K562 (cell line): ENCODE results near the gene NR1D1. TPM values are rescaled to one million over a fixed set of nuclear protein-coding genes. Genes with fewer than 3 reads are reported as not detected.
A peak's percentile ranks its signal among the peaks of the same experiment; 100 is the strongest.

Experiments
- CAMTA2 ChIP-seq: fragments of 250-450 bp; sonication (Bioruptor Pico); conservative IDR thresholded peaks from 2 replicates; pipeline ENCODE4 v1.5.1; 2022
- DMBX1 ChIP-seq: fragments of 250-450 bp; sonication (Bioruptor Pico); IDR thresholded peaks from 2 replicates; pipeline ENCODE4 v1.8.0; 2022; ENCODE audit warnings: inconsistent platforms, mild to moderate bottlenecking, moderate library complexity, borderline replicate concordance
- HEY1 ChIP-seq: fragments of 250-450 bp; sonication (Bioruptor Pico); IDR thresholded peaks from 2 replicates; pipeline ENCODE4 v1.5.0; 2020; ENCODE audit warnings: mild to moderate bottlenecking, moderate library complexity, borderline replicate concordance
- MECOM ChIP-seq: fragments of 250-450 bp; sonication (Bioruptor Pico); IDR thresholded peaks from 2 replicates; pipeline ENCODE4 v1.8.0; 2022; ENCODE audit warnings: inconsistent platforms
- MTA2 ChIP-seq: fragments of 450-650 bp; IDR thresholded peaks from 2 replicates; pipeline ENCODE4 v1.6.1; 2016; ENCODE audit warnings: low read depth
- NR2C1 ChIP-seq, 2 experiments: fragments of 450-650 bp; IDR thresholded peaks; 2 replicates each; pipeline ENCODE4 v1.6.1; 2017; ENCODE audit warnings: mild to moderate bottlenecking in 2 of 2, antibody characterized with exemption in 1 of 2, inconsistent platforms in 1 of 2, missing compliant biosample characterization in 1 of 2, missing genetic modification characterization in 1 of 2
- RBM14 ChIP-seq: fragments of 200-400 bp; formaldehyde crosslinking; IDR thresholded peaks from 2 replicates; pipeline ENCODE4 v1.6.1; 2018; ENCODE audit warnings: low read depth, mild to moderate bottlenecking, low read length, moderate library complexity, borderline replicate concordance; ENCODE audit not compliant: insufficient read depth
- RFX7 ChIP-seq: fragments of 250-450 bp; sonication (Bioruptor Pico); IDR thresholded peaks from 2 replicates; pipeline ENCODE4 v1.5.1; 2021; ENCODE audit warnings: mild to moderate bottlenecking
- SREBF1 ChIP-seq: fragments of 150-350 bp; IDR thresholded peaks from 2 replicates; pipeline ENCODE4 v1.6.1; 2014; ENCODE audit warnings: antibody characterized with exemption, low read depth, low read length, borderline replicate concordance
- YBX1 ChIP-seq: fragments of 450-650 bp; IDR thresholded peaks from 2 replicates; pipeline ENCODE4 v1.7.1; 2016; ENCODE audit warnings: mild to moderate bottlenecking
- ZBTB8A ChIP-seq: fragments of 450-650 bp; IDR thresholded peaks from 2 replicates; pipeline ENCODE4 v1.6.1; 2018; ENCODE audit warnings: mild to moderate bottlenecking, moderate library complexity; ENCODE audit not compliant: partially characterized antibody
- ZNF3 ChIP-seq: fragments of 250-450 bp; sonication (Bioruptor Pico); IDR thresholded peaks from 2 replicates; pipeline ENCODE4 v1.5.0; 2021; ENCODE audit warnings: mild to moderate bottlenecking, moderate library complexity
- ZNF589 ChIP-seq: fragments of 200-800 bp; sonication (Bioruptor generic); IDR thresholded peaks from 2 replicates; pipeline ENCODE4 v1.6.1; 2016; ENCODE audit warnings: low read depth, missing genetic modification characterization, missing compliant biosample characterization
- ZNF695 ChIP-seq: fragments of 450-650 bp; formaldehyde crosslinking; IDR thresholded peaks from 2 replicates; pipeline ENCODE4 v1.4.0; 2020; ENCODE audit warnings: mild to moderate bottlenecking, moderate library complexity
- polyA plus RNA-seq, 8 experiments: library from polyadenylated mRNA; depleted of rRNA in 4 of 8; stranded (reverse) in 5 of 8; unstranded in 3 of 8; fragments of >200 nt; fragmentation: Nextera tagmentation in 2 of 8; fragmentation: Illumina TruSeq in 1 of 8; extraction: Ambion mirVana in 2 of 8; extraction: Trizol in 1 of 8; gene quantifications; 2 replicates each; pipeline versions ENCODE4 v1.2.1 to v1.2.3, GENCODE V29; 2011 to 2014; ENCODE audit warnings: inconsistent platforms in 1 of 8, missing spikeins in 1 of 8
- total RNA-seq, 7 experiments: library from RNA; depleted of rRNA in 6 of 7; stranded (reverse); fragments of >200 nt in 6 of 7; fragmentation: Illumina TruSeq in 2 of 7; extraction: Trizol in 2 of 7; gene quantifications; 2 replicates each; pipeline versions ENCODE4 v1.2.1 to v1.2.3, GENCODE V29; 2011 to 2021; ENCODE audit warnings: low replicate concordance in 1 of 7
- TF ChIP-seq, protein P1 (sequence below), 2 experiments: fragments of 450-650 bp in 1 of 2; sonication (generic) in 1 of 2; formaldehyde crosslinking; conservative IDR thresholded peaks; 2 replicates each; pipeline versions ENCODE4 v1.4.0 to v1.8.1; 2020 to 2022; ENCODE audit warnings: mild to moderate bottlenecking in 1 of 2, missing genetic modification reagents in 1 of 2
- TF ChIP-seq, protein P2 (sequence below): fragments of 250-450 bp; sonication (Bioruptor Pico); IDR thresholded peaks from 2 replicates; pipeline ENCODE4 v1.8.0; 2022; ENCODE audit warnings: moderate library complexity, mild to moderate bottlenecking, inconsistent platforms
- TF ChIP-seq, protein P3 (sequence below): fragments of 200-800 bp; sonication (Bioruptor generic); IDR thresholded peaks from 2 replicates; pipeline ENCODE4 v1.6.1; 2017; ENCODE audit warnings: missing genetic modification characterization, missing compliant biosample characterization
- TF ChIP-seq, protein P4 (sequence below): fragments of 250-450 bp; sonication (Bioruptor Pico); IDR thresholded peaks from 2 replicates; pipeline ENCODE4 v1.4.0; 2020; ENCODE audit warnings: mild to moderate bottlenecking, moderate library complexity, borderline replicate concordance

The NR1D1 gene
- total and polyA plus RNA-seq, 9 of the 15 experiments (the other 6 are each of a cell fraction or from before 2014, with no cell fraction given), result 0.25 to 7.7 (median 0.65) TPM

DNA sequence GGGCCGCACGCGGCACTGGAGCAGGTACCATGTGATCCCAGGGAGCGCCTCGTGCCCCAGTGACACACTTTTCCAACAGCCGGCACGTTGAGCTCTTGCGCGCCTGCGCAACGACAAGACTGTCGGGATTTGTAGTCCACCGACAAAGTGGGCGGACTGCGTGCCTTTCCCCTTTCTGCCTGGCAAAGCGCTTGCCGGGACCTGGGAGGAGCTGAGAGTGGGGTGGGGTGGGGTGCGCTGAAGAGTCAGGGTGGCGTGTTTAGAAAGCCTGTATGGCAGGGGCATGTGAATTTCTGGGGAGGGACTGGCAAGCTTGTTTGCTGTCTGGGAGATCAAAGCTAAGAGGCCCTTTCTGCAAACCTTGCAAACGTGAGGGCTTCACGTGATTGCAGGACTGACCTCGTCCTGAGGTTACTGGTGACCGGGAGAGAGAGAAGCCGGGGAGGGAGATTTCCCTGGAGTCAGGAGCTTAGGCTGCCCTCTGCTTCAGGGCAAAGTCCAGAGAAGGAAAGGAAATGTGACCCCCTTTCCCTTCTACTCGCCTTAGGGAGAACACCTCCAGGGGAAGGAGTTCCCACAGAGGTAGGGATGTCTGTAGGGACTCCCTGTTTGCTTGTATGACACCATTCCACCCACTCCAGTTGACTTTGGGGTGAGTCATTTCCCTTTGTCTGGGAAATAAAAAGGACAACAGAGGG, 429 bp upstream of the NR1D1 start (continued):
- TF ChIP-seq, protein P1, sequence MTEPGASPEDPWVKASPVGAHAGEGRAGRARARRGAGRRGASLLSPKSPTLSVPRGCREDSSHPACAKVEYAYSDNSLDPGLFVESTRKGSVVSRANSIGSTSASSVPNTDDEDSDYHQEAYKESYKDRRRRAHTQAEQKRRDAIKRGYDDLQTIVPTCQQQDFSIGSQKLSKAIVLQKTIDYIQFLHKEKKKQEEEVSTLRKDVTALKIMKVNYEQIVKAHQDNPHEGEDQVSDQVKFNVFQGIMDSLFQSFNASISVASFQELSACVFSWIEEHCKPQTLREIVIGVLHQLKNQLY (CRISPR knock-in tag; conservative IDR thresholded peaks at IDR 0.05), result 0 out of 4 replicates have a peak, but pooled peaks of 1 of the 2 experiments have one; percentile 49
- TF ChIP-seq NR2C1 (IDR thresholded peaks at IDR 0.05) (no peak; the same call in 1 of the 2 replicates), NR2C1 (tag; IDR thresholded peaks at IDR 0.05) (peak; percentile 69), SREBF1 (0 out of 2 replicates have a peak, but pooled peaks have one; percentile 47), MECOM (CRISPR knock-in tag) (no peak), RBM14 (no peak), ZNF3 (CRISPR knock-in tag) (no peak), CAMTA2 (CRISPR knock-in tag) (no peak), ZNF695 (no peak), RFX7 (no peak), ZBTB8A (no peak), HEY1 (no peak), MTA2 (no peak), YBX1 (no peak), ZNF589 (CRISPR knock-in tag) (no peak; the same call in 1 of the 2 replicates), DMBX1 (CRISPR knock-in tag) (no peak)
- TF ChIP-seq, protein P2, sequence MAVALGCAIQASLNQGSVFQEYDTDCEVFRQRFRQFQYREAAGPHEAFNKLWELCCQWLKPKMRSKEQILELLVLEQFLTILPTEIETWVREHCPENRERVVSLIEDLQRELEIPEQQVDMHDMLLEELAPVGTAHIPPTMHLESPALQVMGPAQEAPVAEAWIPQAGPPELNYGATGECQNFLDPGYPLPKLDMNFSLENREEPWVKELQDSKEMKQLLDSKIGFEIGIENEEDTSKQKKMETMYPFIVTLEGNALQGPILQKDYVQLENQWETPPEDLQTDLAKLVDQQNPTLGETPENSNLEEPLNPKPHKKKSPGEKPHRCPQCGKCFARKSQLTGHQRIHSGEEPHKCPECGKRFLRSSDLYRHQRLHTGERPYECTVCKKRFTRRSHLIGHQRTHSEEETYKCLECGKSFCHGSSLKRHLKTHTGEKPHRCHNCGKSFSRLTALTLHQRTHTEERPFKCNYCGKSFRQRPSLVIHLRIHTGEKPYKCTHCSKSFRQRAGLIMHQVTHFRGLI (CRISPR knock-in tag), result no peak
- TF ChIP-seq, protein P3, sequence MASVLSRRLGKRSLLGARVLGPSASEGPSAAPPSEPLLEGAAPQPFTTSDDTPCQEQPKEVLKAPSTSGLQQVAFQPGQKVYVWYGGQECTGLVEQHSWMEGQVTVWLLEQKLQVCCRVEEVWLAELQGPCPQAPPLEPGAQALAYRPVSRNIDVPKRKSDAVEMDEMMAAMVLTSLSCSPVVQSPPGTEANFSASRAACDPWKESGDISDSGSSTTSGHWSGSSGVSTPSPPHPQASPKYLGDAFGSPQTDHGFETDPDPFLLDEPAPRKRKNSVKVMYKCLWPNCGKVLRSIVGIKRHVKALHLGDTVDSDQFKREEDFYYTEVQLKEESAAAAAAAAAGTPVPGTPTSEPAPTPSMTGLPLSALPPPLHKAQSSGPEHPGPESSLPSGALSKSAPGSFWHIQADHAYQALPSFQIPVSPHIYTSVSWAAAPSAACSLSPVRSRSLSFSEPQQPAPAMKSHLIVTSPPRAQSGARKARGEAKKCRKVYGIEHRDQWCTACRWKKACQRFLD, result peak; percentile 42; the same call in 1 of the 2 replicates
- TF ChIP-seq, protein P4, sequence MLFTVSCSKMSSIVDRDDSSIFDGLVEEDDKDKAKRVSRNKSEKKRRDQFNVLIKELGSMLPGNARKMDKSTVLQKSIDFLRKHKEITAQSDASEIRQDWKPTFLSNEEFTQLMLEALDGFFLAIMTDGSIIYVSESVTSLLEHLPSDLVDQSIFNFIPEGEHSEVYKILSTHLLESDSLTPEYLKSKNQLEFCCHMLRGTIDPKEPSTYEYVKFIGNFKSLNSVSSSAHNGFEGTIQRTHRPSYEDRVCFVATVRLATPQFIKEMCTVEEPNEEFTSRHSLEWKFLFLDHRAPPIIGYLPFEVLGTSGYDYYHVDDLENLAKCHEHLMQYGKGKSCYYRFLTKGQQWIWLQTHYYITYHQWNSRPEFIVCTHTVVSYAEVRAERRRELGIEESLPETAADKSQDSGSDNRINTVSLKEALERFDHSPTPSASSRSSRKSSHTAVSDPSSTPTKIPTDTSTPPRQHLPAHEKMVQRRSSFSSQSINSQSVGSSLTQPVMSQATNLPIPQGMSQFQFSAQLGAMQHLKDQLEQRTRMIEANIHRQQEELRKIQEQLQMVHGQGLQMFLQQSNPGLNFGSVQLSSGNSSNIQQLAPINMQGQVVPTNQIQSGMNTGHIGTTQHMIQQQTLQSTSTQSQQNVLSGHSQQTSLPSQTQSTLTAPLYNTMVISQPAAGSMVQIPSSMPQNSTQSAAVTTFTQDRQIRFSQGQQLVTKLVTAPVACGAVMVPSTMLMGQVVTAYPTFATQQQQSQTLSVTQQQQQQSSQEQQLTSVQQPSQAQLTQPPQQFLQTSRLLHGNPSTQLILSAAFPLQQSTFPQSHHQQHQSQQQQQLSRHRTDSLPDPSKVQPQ (CRISPR knock-in tag), result peak; percentile 97
